HG03378 (cell line): ENCODE results near the gene ZNF292.
"Not testable (repeated sequence)": the region's sequence is repeated elsewhere in the genome, so short reads cannot be mapped to it uniquely, and the experiment has no call there.

Source experiments
- ATAC-seq: cut with Tn5 transposase; IDR thresholded peaks from one replicate; pipeline ENCODE4 v1.9.1; 2021; ENCODE audit warnings: mild to moderate bottlenecking, moderate library complexity; ENCODE audit not compliant: unreplicated experiment

The ZNF292 gene

GRCh38 chr6:87261534-87261933 is 106.2 kb downstream of the ZNF292 start:
- no peak for ATAC-seq

GRCh38 chr6:87264481-87264880 is 109.1 kb downstream of the ZNF292 start:
- no peak for ATAC-seq

DNA sequence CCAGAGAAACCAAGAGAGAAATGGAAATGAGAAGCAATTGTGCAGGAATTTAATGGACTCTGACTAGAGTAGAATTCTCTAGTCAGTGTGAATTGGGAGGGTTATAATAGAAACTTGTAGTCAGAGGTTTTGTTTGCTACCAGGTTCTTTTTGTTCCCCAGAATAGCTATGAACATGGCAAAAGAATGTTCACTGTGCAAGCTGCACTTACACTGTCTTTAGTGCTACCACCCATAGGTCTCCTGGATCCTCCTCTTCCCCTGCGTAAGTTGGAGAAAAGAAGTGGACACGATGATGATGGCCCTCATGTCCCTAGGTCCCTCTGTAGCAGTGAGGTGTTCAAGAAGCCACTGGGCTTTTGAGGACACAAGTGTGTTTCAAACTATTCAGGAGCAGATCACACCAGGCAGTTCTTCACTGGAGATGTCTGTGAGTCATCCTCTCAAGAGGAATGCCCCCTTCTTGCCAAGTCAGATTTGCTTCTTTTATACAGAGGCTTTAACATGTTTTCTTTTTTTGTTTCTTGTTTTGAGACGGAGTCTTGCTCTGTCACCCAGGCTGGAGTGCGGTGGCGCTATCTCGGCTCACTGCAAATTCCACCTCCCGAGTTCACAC is 119.4 kb downstream of the ZNF292 start:
- no peak for ATAC-seq

GRCh38 chr6:87276624-87277023 is 121.3 kb downstream of the ZNF292 start:
- ATAC-seq: no peak

DNA sequence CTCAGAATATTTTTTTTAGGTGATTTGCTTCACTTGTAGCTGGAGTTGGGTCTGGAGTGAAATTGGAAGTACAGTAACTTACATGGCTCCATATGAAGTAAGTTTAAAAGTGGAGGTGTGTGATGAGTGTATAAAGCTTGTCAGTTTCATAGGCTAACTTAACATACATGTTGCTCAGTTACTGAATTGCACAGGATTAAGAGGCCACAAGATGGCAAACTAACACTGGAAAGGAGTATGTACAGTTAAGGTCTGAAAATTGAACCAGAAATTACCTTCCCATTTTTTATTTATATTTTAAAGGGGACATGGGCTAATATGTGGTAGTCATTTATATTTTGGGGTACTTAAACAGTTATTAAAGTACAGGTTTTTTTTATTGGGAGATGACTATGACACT is 121.8 kb downstream of the ZNF292 start:
- no peak for ATAC-seq

GRCh38 chr6:87279196-87279595 is 123.8 kb downstream of the ZNF292 start:
- no peak for ATAC-seq

- ATAC-seq: no peak
Observed at GRCh38 chr6:87281426-87281825, 126.1 kb downstream of the ZNF292 start.

GRCh38 chr6:87282743-87283142 is 127.4 kb downstream of the ZNF292 start:
- ATAC-seq: no peak

DNA sequence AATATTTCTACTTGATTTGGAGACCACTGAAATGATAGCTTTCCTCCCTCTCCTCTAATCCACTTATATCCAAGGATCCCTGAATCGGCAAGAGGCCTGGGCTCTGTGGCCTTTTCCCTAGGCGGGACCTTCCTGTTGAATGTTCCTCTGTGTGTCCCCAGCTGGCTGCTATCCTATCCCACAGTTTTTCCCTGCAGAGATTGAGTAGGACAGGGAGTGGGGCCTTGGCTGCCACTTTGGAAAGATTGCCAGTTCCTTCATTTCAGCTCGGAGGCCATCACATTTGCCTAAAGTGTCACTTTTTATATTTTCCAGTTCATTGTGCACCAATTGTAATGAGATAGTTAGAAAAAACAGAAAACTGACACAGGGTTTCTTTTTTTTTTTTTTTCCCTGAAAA is 128.1 kb downstream of the ZNF292 start:
- ATAC-seq: no peak

DNA sequence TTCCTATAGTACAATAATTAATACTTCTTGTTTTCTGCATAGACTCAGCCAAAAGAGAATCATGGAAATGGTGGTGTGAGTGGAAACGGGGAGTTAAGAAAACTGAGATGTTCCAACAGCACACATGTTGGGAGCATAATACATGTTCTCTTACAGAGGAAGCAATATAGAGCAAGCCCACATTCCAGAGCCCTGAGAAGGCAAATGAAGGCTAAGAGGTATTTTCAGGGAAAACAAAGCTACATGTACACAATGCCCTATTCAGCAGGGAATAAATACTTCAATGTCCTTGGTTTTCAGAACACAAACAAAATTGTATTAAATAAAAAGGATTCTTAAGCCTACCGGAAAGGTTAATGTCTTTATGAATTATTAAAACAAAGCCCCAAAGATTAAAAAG is 131.9 kb downstream of the ZNF292 start:
- no peak for ATAC-seq

- ATAC-seq: no peak
Observed at GRCh38 chr6:87289571-87289970, 134.2 kb downstream of the ZNF292 start.

GRCh38 chr6:87291883-87292282 is 136.5 kb downstream of the ZNF292 start:
- ATAC-seq: no peak

GRCh38 chr6:87293526-87293925 is 138.2 kb downstream of the ZNF292 start:
- ATAC-seq: no peak

DNA sequence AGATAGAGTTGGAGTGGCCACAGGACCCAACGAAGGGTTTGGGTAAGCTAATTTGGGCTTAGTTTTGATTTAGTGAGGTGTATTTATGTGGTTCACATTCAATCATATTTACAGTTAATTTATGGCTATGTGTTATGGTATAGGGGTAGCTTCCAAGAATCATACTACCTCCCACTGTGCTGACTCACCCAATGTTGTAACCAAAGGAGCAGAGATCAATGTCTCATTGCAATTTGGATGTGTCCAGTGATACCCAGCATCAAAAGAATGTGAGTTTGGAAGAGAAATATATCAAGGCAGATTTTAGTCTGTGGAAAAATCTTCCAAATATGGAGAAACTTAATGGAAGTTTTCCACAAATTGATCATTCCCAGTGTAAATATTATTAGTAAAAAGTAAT is 141.8 kb downstream of the ZNF292 start:
- no peak for ATAC-seq

- not testable (repeated sequence) for ATAC-seq
Observed at GRCh38 chr6:87301277-87301676, 145.9 kb downstream of the ZNF292 start.

- no peak for ATAC-seq
Observed at GRCh38 chr6:87308970-87309369, 153.6 kb downstream of the ZNF292 start.

- ATAC-seq: no peak
Observed at GRCh38 chr6:87312860-87313259, 157.5 kb downstream of the ZNF292 start.
